H9 (cell line): ENCODE results near the gene NSL1. TPM values are rescaled to one million over a fixed set of nuclear protein-coding genes. Genes with fewer than 3 reads are reported as not detected.

ENCODE experiments used
- DNase-seq: peaks from one replicate; pipeline ENCODE4 v3.0.0-alpha.2; 2017
- H2AFZ ChIP-seq: one replicate; pipeline ENCODE4 v1.6.1; 2013; ENCODE audit warnings: mild to moderate bottlenecking, low read length, control low read depth, moderate library complexity
- H2AK5ac ChIP-seq: 2 replicates; pipeline ENCODE4 v1.6.1; 2013; ENCODE audit warnings: low read length, control low read depth, mixed read lengths; ENCODE audit not compliant: insufficient read length
- H2BK120ac ChIP-seq: one replicate; pipeline ENCODE4 v1.6.1; 2013; ENCODE audit warnings: low read depth, mild to moderate bottlenecking, low read length, control low read depth, inconsistent platforms; ENCODE audit not compliant: poor library complexity, severe bottlenecking
- H2BK12ac ChIP-seq: 2 replicates; pipeline ENCODE4 v1.6.1; 2013; ENCODE audit warnings: low read length, control low read depth, mixed read lengths, low read depth; ENCODE audit not compliant: insufficient read length
- H2BK15ac ChIP-seq: 2 replicates; pipeline ENCODE4 v1.6.1; 2013; ENCODE audit warnings: low read depth, low read length, control low read depth
- H2BK20ac ChIP-seq: one replicate; pipeline ENCODE4 v1.6.1; 2013; ENCODE audit warnings: low read depth, mild to moderate bottlenecking, low read length, control low read depth, inconsistent platforms; ENCODE audit not compliant: poor library complexity, severe bottlenecking
- H2BK5ac ChIP-seq: 2 replicates; pipeline ENCODE4 v1.6.1; 2013; ENCODE audit warnings: low read length, control low read depth, mixed read lengths; ENCODE audit not compliant: insufficient read length
- H3K14ac ChIP-seq: 2 replicates; pipeline ENCODE4 v1.6.1; 2013; ENCODE audit warnings: low read length, control low read depth; ENCODE audit not compliant: insufficient read depth
- H3K18ac ChIP-seq: 2 replicates; pipeline ENCODE4 v1.6.1; 2013; ENCODE audit warnings: low read depth, mild to moderate bottlenecking, mixed read lengths, low read length, control low read depth; ENCODE audit not compliant: insufficient read length
- H3K23ac ChIP-seq: 2 replicates; pipeline ENCODE4 v1.6.1; 2013; ENCODE audit warnings: low read length, control low read depth, mixed read lengths, low read depth; ENCODE audit not compliant: insufficient read length
- H3K23me2 ChIP-seq: 2 replicates; pipeline ENCODE4 v1.6.1; 2013; ENCODE audit warnings: low read depth, mild to moderate bottlenecking, mixed read lengths, low read length, control low read depth; ENCODE audit not compliant: insufficient read length, poor library complexity, severe bottlenecking
- H3K27ac ChIP-seq: 2 replicates; pipeline ENCODE4 v1.5.1; 2013; ENCODE audit warnings: low read length, control low read depth, mixed read lengths, low read depth; ENCODE audit not compliant: insufficient read length
- H3K27me3 ChIP-seq: 2 replicates; pipeline ENCODE4 v1.6.1; 2013; ENCODE audit warnings: low read length, control low read depth, inconsistent platforms; ENCODE audit not compliant: insufficient read depth
- H3K4ac ChIP-seq: 2 replicates; pipeline ENCODE4 v1.6.1; 2013; ENCODE audit warnings: low read depth, mild to moderate bottlenecking, control low read depth, inconsistent platforms, low read length, moderate library complexity
- H3K4me1 ChIP-seq: 2 replicates; pipeline ENCODE4 v1.6.1; 2013; ENCODE audit warnings: low read length, control low read depth, inconsistent platforms; ENCODE audit not compliant: insufficient read depth
- H3K4me2 ChIP-seq: 2 replicates; pipeline ENCODE4 v1.6.1; 2013; ENCODE audit warnings: low read length, control low read depth, mixed read lengths; ENCODE audit not compliant: insufficient read length, insufficient read depth
- H3K56ac ChIP-seq: 2 replicates; pipeline ENCODE4 v1.6.1; 2013; ENCODE audit warnings: low read depth, mild to moderate bottlenecking, mixed read lengths, low read length, control low read depth; ENCODE audit not compliant: insufficient read length
- H3K79me1 ChIP-seq: 2 replicates; pipeline ENCODE4 v1.6.1; 2013; ENCODE audit warnings: low read depth, mild to moderate bottlenecking, moderate library complexity, low read length, control low read depth, inconsistent platforms; ENCODE audit not compliant: insufficient read depth, poor library complexity, severe bottlenecking
- H3K79me2 ChIP-seq: 2 replicates; pipeline ENCODE4 v1.6.1; 2013; ENCODE audit warnings: low read length, control low read depth, inconsistent platforms; ENCODE audit not compliant: insufficient read depth
- H3K9ac ChIP-seq: 2 replicates; pipeline ENCODE4 v1.6.1; 2013; ENCODE audit warnings: low read length, control low read depth, mixed read lengths; ENCODE audit not compliant: insufficient read length; ENCODE audit errors: extremely low read depth
- H3K9me3 ChIP-seq: one replicate; pipeline ENCODE4 v1.6.1; 2013; ENCODE audit warnings: low read depth, low read length, inconsistent platforms; ENCODE audit not compliant: control insufficient read depth
- H3T11ph ChIP-seq: one replicate; pipeline ENCODE4 v1.6.1; 2013; ENCODE audit warnings: mild to moderate bottlenecking, low read length, control low read depth, inconsistent platforms
- H4K20me1 ChIP-seq: one replicate; pipeline ENCODE4 v1.6.1; 2013; ENCODE audit not compliant: control insufficient read depth, insufficient read length, insufficient read depth
- H4K5ac ChIP-seq: 2 replicates; pipeline ENCODE4 v1.6.1; 2013; ENCODE audit warnings: low read depth, mild to moderate bottlenecking, mixed read lengths, low read length, control low read depth; ENCODE audit not compliant: insufficient read length
- H4K8ac ChIP-seq: replicated peaks from 2 replicates; pipeline ENCODE4 v1.6.1; 2013; ENCODE audit warnings: low read length, control low read depth, mixed read lengths, low read depth; ENCODE audit not compliant: insufficient read length
- H4K91ac ChIP-seq: 2 replicates; pipeline ENCODE4 v1.6.1; 2013; ENCODE audit warnings: low read depth, mild to moderate bottlenecking, moderate library complexity, mixed read lengths, low read length, control low read depth; ENCODE audit not compliant: insufficient read length
- H3K27ac Mint-ChIP-seq, 3 experiments: 2 replicates in 2 of 3; 3 replicates in 1 of 3; pipeline ENCODE4 v1.8.0; 2020 to 2021; ENCODE audit warnings: mixed read lengths in 3 of 3, mild to moderate bottlenecking in 1 of 3, moderate library complexity in 1 of 3
- H3K27me3 Mint-ChIP-seq: 2 replicates; pipeline ENCODE4 v1.8.0; 2021; ENCODE audit warnings: low read depth, mild to moderate bottlenecking, moderate library complexity, mixed read lengths
- H3K36me3 Mint-ChIP-seq, 3 experiments: 2 replicates in 2 of 3; 3 replicates in 1 of 3; pipeline ENCODE4 v1.8.0; 2020 to 2021; ENCODE audit warnings: low read depth in 3 of 3, mixed read lengths in 3 of 3; ENCODE audit not compliant: insufficient read depth in 1 of 3
- H3K4me1 Mint-ChIP-seq, 2 experiments: 2 replicates each; pipeline ENCODE4 v1.8.0; 2020; ENCODE audit warnings: mixed read lengths in 2 of 2
- H3K4me3 Mint-ChIP-seq, 2 experiments: 2 replicates in 1 of 2; 3 replicates in 1 of 2; pipeline ENCODE4 v1.8.0; 2020 to 2021; ENCODE audit warnings: mild to moderate bottlenecking in 2 of 2, mixed read lengths in 2 of 2, moderate library complexity in 1 of 2
- H3K9me3 Mint-ChIP-seq, 2 experiments: 2 replicates in 1 of 2; 3 replicates in 1 of 2; pipeline ENCODE4 v1.8.0; 2020; ENCODE audit warnings: mild to moderate bottlenecking in 2 of 2, mixed read lengths in 2 of 2, moderate library complexity in 1 of 2
- CTCF ChIP-seq: fragments of 200-600 bp; sonication (generic); conservative IDR thresholded peaks from 3 replicates; pipeline ENCODE4 v1.8.0; 2021; ENCODE audit warnings: antibody characterized with exemption, mild to moderate bottlenecking
- WGBS: extraction: QIAGEN DNeasy Blood & Tissue Kit; methylation state at CpG from one replicate; pipeline ENCODE4 v1.1.7; 2013; ENCODE audit warnings: missing lambda C conversion rate, low lambda C conversion rate, mixed read lengths; ENCODE audit not compliant: insufficient read length; ENCODE audit errors: extremely low coverage; 5-methylcytosine and 5-hydroxymethylcytosine counted together
- total RNA-seq: library from RNA; stranded (reverse); gene quantifications from 2 replicates; pipeline ENCODE4 v1.2.1, GENCODE V29; 2021

Gene NSL1
- total RNA-seq, 1 experiment from 2014 or later = 49.3 TPM

DNA sequence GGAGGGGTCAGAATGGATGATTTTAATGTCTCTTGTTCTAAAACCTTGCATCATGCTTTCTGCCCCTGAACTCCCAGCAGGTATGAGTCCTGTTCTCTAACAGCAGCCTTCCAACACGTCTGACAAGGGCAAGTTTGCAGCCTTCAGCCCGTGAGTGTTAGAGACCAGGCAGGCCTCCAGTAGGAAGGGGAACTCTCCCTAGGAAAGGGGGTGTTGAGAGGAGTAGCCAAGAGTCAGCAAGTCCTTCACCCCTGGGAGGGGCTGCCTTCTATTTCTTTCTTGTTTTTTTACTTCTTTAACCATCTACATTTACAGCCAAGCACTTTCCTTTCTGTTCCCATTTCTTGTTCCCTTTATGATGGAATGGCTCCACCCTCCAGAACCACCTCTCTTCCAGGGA is 106.1 kb downstream of the NSL1 start:
- WGBS = no CpG with 5 or more reads among the region's 2 CpGs
- H3T11ph ChIP-seq = no peak overlapping the region
- peaks cover 8% of the 10 kb centered on the region for H3K4me1 ChIP-seq
- no peaks in the 10 kb centered on the region for H3K27me3 ChIP-seq
- H3K23ac ChIP-seq = no peak overlapping the region
- no peak overlapping the region for H3K56ac ChIP-seq
- Mint-ChIP-seq H3K9me3 (no peaks in the 10 kb centered on the region; a peak in 1 of 5 replicates), H3K4me1 (peaks cover 8 to 17% of the 10 kb centered on the region in 2 experiments; a peak in 3 of 4 replicates), H3K27me3 (peaks cover 10% of the 10 kb centered on the region), H3K36me3 (no peaks in the 10 kb centered on the region), H3K4me3 (no peak overlapping the region), H3K27ac (no peak overlapping the region)
- H2AFZ ChIP-seq = no peak overlapping the region
- H3K23me2 ChIP-seq = no peaks in the 10 kb centered on the region
- H3K4me2 ChIP-seq = no peak overlapping the region
- H3K27ac ChIP-seq = no peak overlapping the region
- H3K9ac ChIP-seq = no peak overlapping the region
- no peak overlapping the region for H3K14ac ChIP-seq
- H3K4ac ChIP-seq = no peak overlapping the region
- H2BK12ac ChIP-seq = no peak overlapping the region
- no peaks in the 10 kb centered on the region for H3K9me3 ChIP-seq
- no peak overlapping the region for H4K8ac ChIP-seq
- no peak overlapping the region for H4K91ac ChIP-seq
- no peaks in the 10 kb centered on the region for H3K79me2 ChIP-seq
- no peak overlapping the region for H2BK5ac ChIP-seq
- no peaks in the 10 kb centered on the region for H3K79me1 ChIP-seq
- no peak for TF ChIP-seq CTCF
- no peak overlapping the region for H4K5ac ChIP-seq
- no peak overlapping the region for H2AK5ac ChIP-seq
- no peak overlapping the region for H2BK15ac ChIP-seq
- DNase-seq = peak; percentile 15
- no peak overlapping the region for H2BK120ac ChIP-seq
- no peak overlapping the region for H3K18ac ChIP-seq
- no peaks in the 10 kb centered on the region for H4K20me1 ChIP-seq
- no peak overlapping the region for H2BK20ac ChIP-seq
